Adrenal gland (tissue), 12 donors: ENCODE data around the gene CPA2. TPM values are rescaled to one million over a fixed set of nuclear protein-coding genes. Genes with fewer than 3 reads are reported as not detected.
A peak's percentile ranks its signal among the peaks of the same experiment; 100 is the strongest.

Source experiments
- DNase-seq, 7 donors: peaks; one replicate each; pipeline ENCODE4 v3.0.0-alpha.2; 2019 to 2020
- H3K27ac ChIP-seq, 5 donors: fragments of 200-600 bp; sonication (generic) in 4 of 5; 1 replicate in 3 of 5; 2 replicates in 2 of 5; pipeline versions ENCODE4 v1.5.1 to v1.8.0; 2016 to 2020; ENCODE audit warnings: mild to moderate bottlenecking in 1 of 5
- H3K27me3 ChIP-seq: fragments of 200-600 bp; 2 replicates; pipeline ENCODE4 v1.8.0; 2021
- H3K36me3 ChIP-seq, 2 donors: fragments of 200-600 bp; replicated peaks in 1 of 2; 1 replicate in 1 of 2; 2 replicates in 1 of 2; pipeline versions ENCODE4 v1.5.1 to v1.8.0; 2018 to 2022
- H3K4me1 ChIP-seq, 2 donors: fragments of 200-600 bp; replicated peaks in 1 of 2; 1 replicate in 1 of 2; 2 replicates in 1 of 2; pipeline versions ENCODE4 v1.5.1 to v1.8.0; 2018 to 2021
- H3K4me3 ChIP-seq, 4 donors: fragments of 200-600 bp; sonication (generic) in 3 of 4; one replicate each; pipeline ENCODE4 v1.5.1; 2016 to 2018
- H3K9me3 ChIP-seq, 3 donors: fragments of 200-600 bp; sonication (generic) in 1 of 3; replicated peaks in 1 of 3; 1 replicate in 2 of 3; 2 replicates in 1 of 3; pipeline versions ENCODE4 v1.5.1 to v1.8.0; 2016 to 2021
- CTCF ChIP-seq, 6 experiments: fragments of 450-650 bp in 4 of 6; fragments of 200-600 bp in 2 of 6; sonication (generic) in 1 of 6; IDR thresholded peaks; 1 replicate in 5 of 6; 2 replicates in 1 of 6; pipeline versions ENCODE4 v1.5.1 to v1.8.0; 2016 to 2021; ENCODE audit warnings: antibody characterized with exemption in 6 of 6, mild to moderate bottlenecking in 2 of 6, moderate library complexity in 1 of 6
- POLR2A ChIP-seq, 2 donors: fragments of 450-650 bp; IDR thresholded peaks; one replicate each; pipeline ENCODE4 v1.6.1; 2017; ENCODE audit warnings: antibody characterized with exemption in 2 of 2, mild to moderate bottlenecking in 2 of 2, moderate library complexity in 1 of 2
- WGBS, 4 donors: extraction: QIAGEN DNeasy Blood & Tissue Kit in 2 of 4; methylation state at CpG; one replicate each; pipeline versions ENCODE4 v1.1.5 to v1.1.7; 2013 to 2017; 5-methylcytosine and 5-hydroxymethylcytosine counted together
- intact Hi-C, 2 donors: fragments of 100-400 bp; cut with DNase I; formaldehyde crosslinking; loops; one replicate each; pipeline versions ENCODE4 v1.14.1 to v1.15.0; 2022 to 2023
- polyA plus RNA-seq, 3 donors: library from polyadenylated mRNA; stranded (reverse); fragments of 200-250 nt in 2 of 3; fragments of 350-450 nt in 1 of 3; fragmentation: Illumina TruSeq in 1 of 3; extraction: RNeasy Lipid Tissue Mini Kit (QIAGEN cat#74804) in 1 of 3; gene quantifications; one replicate each; pipeline ENCODE4 v1.2.3, GENCODE V29; 2013 to 2014
- total RNA-seq, 9 donors: library from RNA; depleted of rRNA in 4 of 9; stranded (reverse); fragments of >200 nt in 4 of 9; fragments of 120-200 nt in 1 of 9; fragmentation: NEBNext Ultra II Directional in 1 of 9; extraction: Animal tissue kit (Norgen Biotek cat#: 25700) in 1 of 9; gene quantifications; one replicate each; pipeline versions ENCODE4 v1.1.0 to v1.2.4, GENCODE V29; 2013 to 2023
- donor health status: healthy with polysubstance abuse.
- donor health status: Bipolar disorder and iron deficiency.
- donor health status: DM: yes; HTN: yes; CAD: no.
- donor health status: DM: no; HTN: no; CAD: no.
- donor health status: DM: no; HTN: no; CAD: no.
- donor health status: DM: yes; HTN: yes; CAD: no.

CPA2 gene
- total and polyA plus RNA-seq, 12 donors = 0.15 to 2.3 (median 0.75) TPM; not detected in 4

GRCh38 chr7:130270947-130271800 lies 4.5 kb downstream of the CPA2 start:
- H3K9me3 ChIP-seq = no peaks in the 10 kb centered on the region
- DNase-seq = no peak
- no peak overlapping the region for H3K27ac ChIP-seq
- no peaks in the 10 kb centered on the region for H3K36me3 ChIP-seq
- 85 to 95% (median 92%) methylated on average over 12 of the region's 12 CpGs for WGBS, 4 donors
- no peak for TF ChIP-seq CTCF (IDR thresholded peaks at IDR 0.05)
- no peak for TF ChIP-seq POLR2A (IDR thresholded peaks at IDR 0.05)
- H3K4me3 ChIP-seq = no peak overlapping the region
- no peaks in the 10 kb centered on the region for H3K27me3 ChIP-seq
- intact Hi-C loops = no loop called here
- peaks cover 0 to 4% of the 10 kb centered on the region in 2 donors for H3K4me1 ChIP-seq

- whole genome bisulfite sequencing, 4 donors = 68 to 72% (median 71%) methylated on average over 20 to 23 of the region's 23 CpGs
- DNase-seq = no peak
- intact Hi-C loops = no loop called here
- Histone ChIP-seq H3K27me3 (no peaks in the 10 kb centered on the region), H3K4me3 (peak overlapping the region in 1 of 4 donors; percentile 30), H3K9me3 (no peaks in the 10 kb centered on the region), H3K27ac (no peak overlapping the region), H3K4me1 (peaks cover 0 to 4% of the 10 kb centered on the region in 2 donors), H3K36me3 (no peaks in the 10 kb centered on the region)
- TF ChIP-seq CTCF (IDR thresholded peaks at IDR 0.05) = no peak
- TF ChIP-seq POLR2A (IDR thresholded peaks at IDR 0.05) = no peak
Observed at GRCh38 chr7:130272381-130273080, 5.9 kb downstream of the CPA2 start.

GRCh38 chr7:130273081-130273932 lies 6.6 kb downstream of the CPA2 start:
- Histone ChIP-seq H3K9me3 (no peaks in the 10 kb centered on the region), H3K4me1 (peaks cover 0 to 4% of the 10 kb centered on the region in 2 donors), H3K27ac (no peak overlapping the region), H3K27me3 (no peaks in the 10 kb centered on the region), H3K4me3 (peak overlapping the region in 1 of 4 donors; percentile 30), H3K36me3 (no peaks in the 10 kb centered on the region)
- TF ChIP-seq CTCF (IDR thresholded peaks at IDR 0.05) (no peak), POLR2A (IDR thresholded peaks at IDR 0.05) (no peak)
- WGBS, 4 donors = 32 to 35% (median 34%) methylated on average over 25 of the region's 25 CpGs
- peak in 1 of 7 donors; percentile 18 for DNase-seq
- intact Hi-C loops = no loop called here

- no peaks in the 10 kb centered on the region for H3K27me3 ChIP-seq
- no peaks in the 10 kb centered on the region for H3K36me3 ChIP-seq
- TF ChIP-seq POLR2A (IDR thresholded peaks at IDR 0.05) = no peak
- TF ChIP-seq CTCF (IDR thresholded peaks at IDR 0.05) = peak in 1 of 6 experiments; percentile 12
- no peak for DNase-seq
- intact Hi-C loops = no loop called here
- WGBS, 4 donors = 59 to 68% (median 65%) methylated on average over 11 of the region's 11 CpGs
- peaks cover 0 to 4% of the 10 kb centered on the region in 2 donors for H3K4me1 ChIP-seq
- no peaks in the 10 kb centered on the region for H3K9me3 ChIP-seq
- no peak overlapping the region for H3K27ac ChIP-seq
- H3K4me3 ChIP-seq = no peak overlapping the region
Observed at GRCh38 chr7:130273933-130274255, 7.2 kb downstream of the CPA2 start.
